ENCODE results near the gene CABLES1.

Gene CABLES1

GRCh38 chr18:23178661-23179081 lies 43.4 kb downstream of the CABLES1 start:
- Histone ChIP-seq H3K79me2 (ENCODE audit: insufficient read depth, low read length) (no peaks in the 10 kb centered on the region), H3K4me1 (ENCODE audit: insufficient read depth, low read length) (peaks cover 10% of the 10 kb centered on the region)
- DNase-seq, result no peak

GRCh38 chr18:23179416-23179815 lies 44.1 kb downstream of the CABLES1 start:
- Histone ChIP-seq H3K9me3 (ENCODE audit: insufficient read depth, low read length, severe bottlenecking) (no peaks in the 10 kb centered on the region), H3K27ac (ENCODE audit: low read length) (no peak overlapping the region), H3K36me3 (ENCODE audit: insufficient read depth, low read length) (no peaks in the 10 kb centered on the region), H4K20me1 (ENCODE audit: insufficient read depth, low read length) (no peaks in the 10 kb centered on the region), H2AFZ (ENCODE audit: low read depth, low read length) (no peak overlapping the region), H3K79me2 (ENCODE audit: insufficient read depth, low read length) (no peaks in the 10 kb centered on the region), H3K4me3 (ENCODE audit: low read depth in 1 of 2, low read length in 2 of 2) (no peak overlapping the region), H3K27me3 (ENCODE audit: insufficient read depth, low read length, poor library complexity) (no peaks in the 10 kb centered on the region), H3K9ac (ENCODE audit: low read depth, low read length) (no peak overlapping the region), H3K4me1 (ENCODE audit: insufficient read depth, low read length) (peaks cover 10% of the 10 kb centered on the region), H3K4me2 (ENCODE audit: insufficient read depth, low read length) (no peak overlapping the region)
- TF ChIP-seq, protein P1, sequence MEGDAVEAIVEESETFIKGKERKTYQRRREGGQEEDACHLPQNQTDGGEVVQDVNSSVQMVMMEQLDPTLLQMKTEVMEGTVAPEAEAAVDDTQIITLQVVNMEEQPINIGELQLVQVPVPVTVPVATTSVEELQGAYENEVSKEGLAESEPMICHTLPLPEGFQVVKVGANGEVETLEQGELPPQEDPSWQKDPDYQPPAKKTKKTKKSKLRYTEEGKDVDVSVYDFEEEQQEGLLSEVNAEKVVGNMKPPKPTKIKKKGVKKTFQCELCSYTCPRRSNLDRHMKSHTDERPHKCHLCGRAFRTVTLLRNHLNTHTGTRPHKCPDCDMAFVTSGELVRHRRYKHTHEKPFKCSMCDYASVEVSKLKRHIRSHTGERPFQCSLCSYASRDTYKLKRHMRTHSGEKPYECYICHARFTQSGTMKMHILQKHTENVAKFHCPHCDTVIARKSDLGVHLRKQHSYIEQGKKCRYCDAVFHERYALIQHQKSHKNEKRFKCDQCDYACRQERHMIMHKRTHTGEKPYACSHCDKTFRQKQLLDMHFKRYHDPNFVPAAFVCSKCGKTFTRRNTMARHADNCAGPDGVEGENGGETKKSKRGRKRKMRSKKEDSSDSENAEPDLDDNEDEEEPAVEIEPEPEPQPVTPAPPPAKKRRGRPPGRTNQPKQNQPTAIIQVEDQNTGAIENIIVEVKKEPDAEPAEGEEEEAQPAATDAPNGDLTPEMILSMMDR (IDR thresholded peaks at IDR 0.05; ENCODE audit: borderline replicate concordance, extremely low read depth, low read length, poor library complexity, severe bottlenecking), result no peak
- no peak for TF ChIP-seq EZH2 (IDR thresholded peaks at IDR 0.05; ENCODE audit: borderline replicate concordance, low read depth, low read length, severe bottlenecking)
- DNase-seq, result no peak
- ATAC-seq (ENCODE audit: insufficient read depth, low read depth), result no peak

More at GRCh38 chr18:23178661-23179081, 43.4 kb downstream of the CABLES1 start:
- Histone ChIP-seq H2AFZ (ENCODE audit: low read depth, low read length) (no peak overlapping the region), H3K27ac (ENCODE audit: low read length) (no peak overlapping the region), H3K9ac (ENCODE audit: low read depth, low read length) (no peak overlapping the region), H3K36me3 (ENCODE audit: insufficient read depth, low read length) (no peaks in the 10 kb centered on the region), H4K20me1 (ENCODE audit: insufficient read depth, low read length) (no peaks in the 10 kb centered on the region), H3K9me3 (ENCODE audit: insufficient read depth, low read length, severe bottlenecking) (no peaks in the 10 kb centered on the region), H3K27me3 (ENCODE audit: insufficient read depth, low read length, poor library complexity) (no peaks in the 10 kb centered on the region), H3K4me2 (ENCODE audit: insufficient read depth, low read length) (no peak overlapping the region), H3K4me3 (ENCODE audit: low read depth in 1 of 2, low read length in 2 of 2) (no peak overlapping the region)
- no peak for TF ChIP-seq EZH2 (IDR thresholded peaks at IDR 0.05; ENCODE audit: borderline replicate concordance, low read depth, low read length, severe bottlenecking)
- TF ChIP-seq, protein P1 (IDR thresholded peaks at IDR 0.05; ENCODE audit: borderline replicate concordance, extremely low read depth, low read length, poor library complexity, severe bottlenecking), result no peak
- no peak for ATAC-seq (ENCODE audit: insufficient read depth, low read depth)

DNA sequence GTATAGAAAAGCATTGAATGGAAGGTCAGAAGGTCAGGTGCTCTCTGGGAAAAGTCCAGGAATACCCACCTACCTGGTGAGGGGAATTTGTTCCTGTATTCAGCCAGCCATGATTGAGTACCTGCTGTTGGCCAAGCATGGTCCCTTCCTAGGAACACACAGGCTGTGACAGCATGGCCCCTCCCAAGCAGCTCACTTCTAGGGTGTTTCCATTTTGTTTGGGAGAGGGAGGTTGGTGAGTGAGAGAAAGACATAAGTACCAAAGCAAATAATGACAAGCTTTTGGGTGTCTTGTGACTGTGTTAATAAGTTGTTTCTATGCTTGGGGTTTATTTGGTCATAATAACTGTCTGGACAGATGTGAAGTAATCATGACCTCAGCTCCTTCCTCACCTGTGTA lies 46.3 kb downstream of the CABLES1 start:
- no peak for DNase-seq
- H3K36me3 ChIP-seq (ENCODE audit: insufficient read depth, low read length), result no peaks in the 10 kb centered on the region
- H3K4me1 ChIP-seq (ENCODE audit: insufficient read depth, low read length), result peaks cover 10% of the 10 kb centered on the region
- H3K9me3 ChIP-seq (ENCODE audit: insufficient read depth, low read length, severe bottlenecking), result no peaks in the 10 kb centered on the region
- no peak for TF ChIP-seq EZH2 (IDR thresholded peaks at IDR 0.05; ENCODE audit: borderline replicate concordance, low read depth, low read length, severe bottlenecking)
- TF ChIP-seq, protein P1 (IDR thresholded peaks at IDR 0.05; ENCODE audit: borderline replicate concordance, extremely low read depth, low read length, poor library complexity, severe bottlenecking), result no peak
- no peaks in the 10 kb centered on the region for H3K79me2 ChIP-seq (ENCODE audit: insufficient read depth, low read length)
- no peaks in the 10 kb centered on the region for H4K20me1 ChIP-seq (ENCODE audit: insufficient read depth, low read length)
- H3K4me2 ChIP-seq (ENCODE audit: insufficient read depth, low read length), result no peak overlapping the region
- no peaks in the 10 kb centered on the region for H3K27me3 ChIP-seq (ENCODE audit: insufficient read depth, low read length, poor library complexity)
- H3K4me3 ChIP-seq (ENCODE audit: low read depth in 1 of 2, low read length in 2 of 2), result no peak overlapping the region
- no peak overlapping the region for H2AFZ ChIP-seq (ENCODE audit: low read depth, low read length)
- H3K27ac ChIP-seq (ENCODE audit: low read length), result no peak overlapping the region
- no peak for ATAC-seq (ENCODE audit: insufficient read depth, low read depth)
- no peak overlapping the region for H3K9ac ChIP-seq (ENCODE audit: low read depth, low read length)

GRCh38 chr18:23182606-23183005 lies 47.3 kb downstream of the CABLES1 start:
- no peak for TF ChIP-seq EZH2 (IDR thresholded peaks at IDR 0.05; ENCODE audit: borderline replicate concordance, low read depth, low read length, severe bottlenecking)
- TF ChIP-seq, protein P1 (IDR thresholded peaks at IDR 0.05; ENCODE audit: borderline replicate concordance, extremely low read depth, low read length, poor library complexity, severe bottlenecking), result no peak
- Histone ChIP-seq H3K9me3 (ENCODE audit: insufficient read depth, low read length, severe bottlenecking) (no peaks in the 10 kb centered on the region), H3K36me3 (ENCODE audit: insufficient read depth, low read length) (no peaks in the 10 kb centered on the region), H3K4me2 (ENCODE audit: insufficient read depth, low read length) (no peak overlapping the region), H3K27me3 (ENCODE audit: insufficient read depth, low read length, poor library complexity) (no peaks in the 10 kb centered on the region), H2AFZ (ENCODE audit: low read depth, low read length) (no peak overlapping the region), H3K4me1 (ENCODE audit: insufficient read depth, low read length) (peaks cover 10% of the 10 kb centered on the region), H3K9ac (ENCODE audit: low read depth, low read length) (no peak overlapping the region), H3K79me2 (ENCODE audit: insufficient read depth, low read length) (no peaks in the 10 kb centered on the region), H3K27ac (ENCODE audit: low read length) (no peak overlapping the region), H4K20me1 (ENCODE audit: insufficient read depth, low read length) (no peaks in the 10 kb centered on the region), H3K4me3 (ENCODE audit: low read depth in 1 of 2, low read length in 2 of 2) (no peak overlapping the region)
- ATAC-seq (ENCODE audit: insufficient read depth, low read depth), result no peak
- DNase-seq, result no peak
